GM21786 (cell line): ENCODE results near the gene TMEM185B.
"Not testable (repeated sequence)": the region's sequence is repeated elsewhere in the genome, so short reads cannot be mapped to it uniquely, and the experiment has no call there.

Experiments
- ATAC-seq: cut with Tn5 transposase; IDR thresholded peaks from one replicate; pipeline ENCODE4 v1.9.1; 2021; ENCODE audit not compliant: unreplicated experiment

The TMEM185B gene

DNA sequence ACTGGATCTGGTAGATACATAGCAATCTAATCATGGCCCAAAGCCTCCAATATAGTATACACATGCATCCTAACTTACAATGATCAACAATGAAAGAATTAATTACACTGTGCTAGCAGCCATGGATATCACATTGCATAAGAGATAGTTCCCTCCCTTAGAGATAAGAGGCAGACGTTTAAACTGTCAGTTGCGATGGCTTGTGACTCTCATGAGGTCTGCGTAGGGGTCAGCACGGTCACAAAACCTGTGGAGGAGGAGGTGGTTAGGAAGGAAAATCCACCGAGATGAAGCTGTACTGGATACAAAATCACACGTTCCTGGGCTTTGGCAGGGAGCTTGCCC, 28.7 kb upstream of the TMEM185B start:
- no peak for ATAC-seq

DNA sequence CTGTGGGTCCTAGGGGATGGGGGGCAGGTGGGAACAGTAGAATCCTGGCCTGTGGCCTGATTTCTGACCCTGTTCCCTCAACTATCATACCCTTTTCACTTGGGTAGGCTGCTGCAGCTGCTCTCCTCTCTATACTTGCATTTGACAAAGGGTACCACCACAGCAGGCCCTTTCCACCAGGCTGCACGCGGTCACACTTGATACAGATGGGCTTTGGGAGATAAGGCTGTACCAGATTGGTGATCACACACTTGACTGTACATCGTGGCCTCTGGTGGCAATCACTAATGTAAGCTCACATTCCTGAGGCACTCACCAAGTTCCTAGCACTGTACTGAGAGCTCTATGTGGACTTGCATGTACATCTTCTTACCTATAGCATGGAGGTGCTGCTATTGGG, 27.9 kb upstream of the TMEM185B start:
- no peak for ATAC-seq

DNA sequence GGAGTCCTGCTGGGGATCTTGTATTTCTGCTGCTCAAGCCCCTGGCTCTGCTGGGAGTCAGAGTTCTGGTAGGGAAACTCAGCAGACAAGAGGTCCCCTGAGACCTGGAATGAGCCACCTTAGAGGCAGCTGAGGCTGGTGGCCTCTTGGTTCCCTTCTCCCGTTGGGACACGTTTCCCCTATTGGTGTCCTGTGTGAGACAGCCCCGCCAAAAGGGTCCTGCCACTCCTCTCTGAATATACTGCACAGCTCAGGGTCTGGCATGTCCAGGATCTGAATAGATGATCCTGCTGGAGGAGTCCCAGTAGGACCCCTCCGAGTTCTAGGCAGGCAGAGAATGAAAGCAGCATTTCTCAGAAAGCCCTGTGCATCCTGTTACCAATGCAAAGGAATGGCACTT, 27.4 kb upstream of the TMEM185B start:
- no peak for ATAC-seq

DNA sequence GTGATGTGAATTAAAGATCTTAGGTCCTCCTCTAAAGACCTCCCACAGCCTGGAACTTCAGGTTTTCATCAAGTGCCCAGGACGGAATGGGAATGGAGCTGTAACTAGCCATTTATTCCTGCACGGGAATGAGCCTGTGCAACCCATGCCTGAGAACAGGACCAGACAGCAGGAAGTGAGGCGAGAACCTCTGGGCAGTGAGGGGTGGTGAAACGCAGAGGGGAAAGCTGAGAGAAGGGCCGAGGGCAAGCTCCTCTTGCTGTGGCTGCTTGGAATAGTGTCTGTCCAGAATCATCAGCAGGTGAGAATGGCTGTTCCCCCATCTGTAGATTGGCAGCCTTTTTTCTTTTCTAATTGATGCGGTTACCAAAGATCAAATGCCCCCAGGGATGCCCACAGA, 24.7 kb upstream of the TMEM185B start:
- no peak for ATAC-seq

DNA sequence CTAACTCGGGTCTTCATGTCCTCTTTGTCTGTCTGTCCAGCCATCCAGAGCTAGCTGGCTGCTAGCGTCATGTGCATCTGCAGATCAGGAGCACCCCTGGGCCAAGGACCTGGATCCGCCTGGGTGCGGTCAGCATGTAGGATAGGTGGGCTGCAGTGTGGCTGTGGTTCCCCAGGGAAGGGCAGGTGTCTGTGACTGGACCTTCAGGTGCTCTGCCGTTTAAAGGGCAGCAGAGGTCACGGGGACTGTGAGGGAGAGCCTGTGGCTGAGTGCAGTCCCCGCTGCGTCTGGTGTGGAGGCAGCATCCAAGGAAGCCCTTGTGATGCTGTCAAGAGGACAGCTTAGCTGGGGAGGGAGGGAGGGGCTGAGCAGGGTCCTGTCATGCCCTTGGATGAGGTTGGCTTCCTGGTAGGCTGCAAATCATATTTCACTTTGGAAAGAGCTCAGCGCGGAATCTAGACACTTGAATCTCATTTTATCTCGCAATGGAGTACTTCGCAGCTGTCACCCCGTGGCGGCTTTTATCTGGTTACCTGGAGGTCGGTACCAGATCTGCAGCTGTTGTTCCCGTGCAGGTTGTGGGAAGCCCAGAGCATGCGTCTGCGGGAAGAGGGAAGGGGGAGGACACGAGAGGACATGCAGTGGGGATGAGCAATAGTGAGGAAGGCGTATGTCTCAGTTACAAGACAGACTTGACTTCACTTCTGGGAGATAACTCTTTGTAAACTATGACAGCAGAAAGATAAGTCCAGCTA, 23.5 kb upstream of the TMEM185B start:
- no peak for ATAC-seq

DNA sequence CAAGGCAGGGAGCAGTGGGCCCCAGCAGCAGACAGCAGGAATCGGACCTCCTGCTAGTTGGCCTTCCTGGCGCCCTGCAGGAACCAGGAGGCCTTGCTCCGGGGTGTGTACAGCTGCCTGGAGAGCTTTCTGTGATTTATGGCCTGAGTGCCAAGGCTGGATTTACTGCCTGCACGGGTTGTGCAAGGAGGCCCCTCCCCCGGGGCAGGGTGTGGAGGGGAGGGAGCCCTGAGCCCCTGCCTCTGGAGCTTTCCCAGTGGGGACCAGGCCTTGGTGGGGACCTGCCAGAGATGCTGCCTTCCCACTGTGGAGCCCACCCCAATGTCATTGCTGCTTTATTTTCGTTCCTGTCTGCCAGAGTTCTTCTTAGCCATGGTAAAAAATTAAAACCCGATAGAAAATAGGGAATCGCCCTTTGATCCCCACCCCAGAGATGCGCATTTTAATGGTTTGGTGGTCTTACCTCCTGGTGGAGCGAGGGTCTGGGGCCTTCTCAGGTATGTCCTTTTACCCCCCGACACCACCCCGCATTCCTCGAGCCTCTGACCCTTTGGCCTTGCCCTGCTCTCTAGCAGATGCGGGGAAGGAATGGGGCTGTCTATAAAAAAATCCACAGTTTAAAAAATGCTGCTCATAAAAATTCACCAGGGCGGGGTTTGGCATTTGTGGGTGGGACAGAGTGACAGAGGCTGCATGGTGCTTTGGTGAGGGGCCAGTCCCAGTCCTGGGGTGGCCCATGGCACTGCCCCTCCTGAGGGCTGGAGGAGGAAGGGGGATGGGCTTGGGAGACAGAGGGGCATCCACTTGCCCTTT, 22.5 kb upstream of the TMEM185B start:
- ATAC-seq, result no peak

DNA sequence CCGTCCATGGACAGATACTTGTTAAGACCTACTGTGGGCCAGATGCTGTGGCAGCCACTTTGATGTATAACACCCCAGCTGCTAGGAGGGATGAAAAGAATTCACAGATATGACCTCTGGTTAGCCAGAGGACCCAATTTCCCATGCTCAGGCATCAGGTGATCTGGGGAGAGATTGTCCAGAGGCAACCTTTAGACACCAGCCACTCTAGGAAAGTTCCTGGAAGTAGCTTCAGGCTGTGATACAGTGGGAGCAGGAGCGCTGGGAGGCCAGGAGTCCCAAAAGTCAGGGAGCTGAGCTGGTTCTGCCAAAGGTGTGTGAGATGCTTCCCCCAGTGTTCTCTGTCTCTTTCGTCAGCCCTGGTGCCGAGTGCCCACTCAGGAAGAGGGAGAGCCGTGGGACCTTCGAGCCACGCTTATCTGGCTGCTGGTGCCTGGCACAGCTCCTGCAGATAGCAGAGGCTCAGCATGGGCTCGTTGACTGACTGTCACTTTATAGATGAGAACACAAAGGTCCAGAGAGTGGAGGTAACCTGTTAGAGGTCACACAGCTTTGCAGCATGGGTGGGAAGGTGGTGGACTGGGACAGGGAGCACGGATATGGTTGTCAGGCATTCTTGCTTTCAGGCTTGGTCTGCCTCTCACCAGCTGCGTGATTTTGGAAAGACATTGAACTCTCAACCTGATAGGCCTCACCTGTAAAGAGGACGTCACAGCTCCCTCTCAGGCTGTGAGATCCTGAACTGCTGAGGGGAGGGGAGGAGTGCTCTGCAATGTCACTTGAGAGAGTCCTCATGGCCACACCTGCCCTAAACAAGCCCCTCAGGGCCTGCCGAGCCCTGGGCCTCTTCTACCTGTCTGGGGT, 21.7 kb upstream of the TMEM185B start:
- no peak for ATAC-seq

DNA sequence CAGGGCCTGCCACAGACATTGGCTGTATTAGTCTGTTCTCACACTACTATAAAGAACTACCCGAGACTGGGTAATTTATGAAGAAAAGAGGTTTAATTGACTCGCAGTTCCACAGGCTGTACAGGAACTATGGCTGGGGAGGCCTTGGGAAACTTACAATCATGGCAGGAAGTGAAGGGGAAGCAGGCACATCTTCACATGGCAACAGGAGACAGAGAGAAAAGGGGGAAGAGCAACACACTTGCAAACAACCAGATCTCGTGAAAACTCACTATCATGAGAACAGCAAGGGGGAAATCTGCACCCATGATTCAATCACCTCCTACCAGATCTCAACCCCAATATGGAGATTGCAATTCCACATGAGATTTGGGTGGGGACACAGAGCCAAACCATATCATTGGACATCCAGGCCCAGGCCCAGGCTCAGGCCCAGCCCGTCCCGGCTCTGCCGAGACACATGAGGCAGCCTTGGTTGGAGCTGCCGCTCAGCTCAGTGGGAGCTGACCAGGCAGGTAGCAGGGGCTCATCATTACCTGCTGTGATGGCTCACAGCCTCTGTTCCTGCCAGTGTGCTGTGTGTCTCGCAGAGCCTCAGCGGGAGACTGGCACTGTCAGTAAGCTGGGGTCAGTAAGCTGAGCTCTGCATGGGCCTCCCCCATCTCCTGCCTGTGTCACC, 20.8 kb upstream of the TMEM185B start:
- no peak for ATAC-seq

DNA sequence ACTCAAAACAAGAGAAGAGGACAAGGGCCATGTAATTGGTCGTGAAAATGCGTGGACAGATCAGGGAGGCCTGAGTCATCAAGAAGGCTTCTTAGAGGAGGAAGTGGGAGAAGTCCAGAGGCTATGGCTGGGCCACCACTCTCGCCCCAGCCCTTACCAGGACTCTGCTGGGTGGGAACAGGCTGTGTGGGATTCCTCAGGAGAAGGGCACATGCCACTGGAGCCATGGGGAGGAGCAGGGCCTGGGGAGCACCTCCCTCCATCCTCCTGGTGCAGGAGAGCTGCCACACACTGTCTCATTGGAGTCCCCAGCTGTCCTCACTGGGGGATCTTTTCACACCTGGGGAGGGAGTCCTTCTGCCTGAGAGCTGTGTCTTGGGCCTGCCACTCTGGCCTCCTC, 20.0 kb upstream of the TMEM185B start:
- no peak for ATAC-seq

DNA sequence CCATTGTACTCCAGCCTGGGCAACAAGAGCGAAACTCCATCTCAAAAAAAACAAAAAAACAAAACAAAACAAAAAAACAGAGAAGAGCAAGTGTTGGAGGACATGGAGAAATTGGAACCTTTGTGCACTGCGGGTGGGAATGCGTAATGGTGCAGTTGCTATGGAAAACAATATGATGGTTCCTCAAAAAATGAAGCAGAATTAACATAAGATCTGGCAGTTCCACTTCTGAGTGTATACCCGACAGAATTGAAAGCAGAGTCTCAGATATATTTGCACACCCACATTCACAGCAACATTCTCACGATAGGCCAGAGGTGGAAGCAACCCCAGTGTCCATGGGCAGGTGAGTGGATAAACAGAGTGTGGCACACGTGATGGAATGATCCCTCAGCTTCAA, 18.5 kb upstream of the TMEM185B start:
- ATAC-seq, result no peak

DNA sequence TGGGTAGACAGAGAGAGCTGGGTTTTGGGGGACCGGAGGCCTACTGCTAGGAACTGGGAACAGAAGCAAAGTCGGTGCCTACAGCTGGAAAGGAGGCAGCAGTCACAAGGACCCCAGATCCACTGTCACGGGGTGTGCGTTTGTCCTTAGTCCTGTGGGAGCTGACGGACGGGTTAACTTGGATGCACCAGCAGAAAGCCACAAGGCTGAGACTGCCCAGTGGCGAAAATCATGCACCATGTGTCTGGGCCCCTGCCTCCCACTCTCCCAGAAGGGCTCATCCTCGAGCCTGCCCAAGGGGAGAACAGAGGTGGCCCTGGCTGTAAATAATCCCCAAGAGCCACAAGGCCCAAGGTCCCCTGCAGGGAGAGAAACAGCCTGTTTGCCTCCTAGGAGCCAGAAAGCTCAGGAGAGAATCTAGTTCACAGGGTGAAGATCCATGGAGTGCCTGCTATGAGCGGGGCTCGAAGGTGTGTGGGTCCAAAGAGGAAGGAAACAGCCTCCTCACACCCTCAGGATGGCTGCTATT, 17.8 kb upstream of the TMEM185B start:
- no peak for ATAC-seq

DNA sequence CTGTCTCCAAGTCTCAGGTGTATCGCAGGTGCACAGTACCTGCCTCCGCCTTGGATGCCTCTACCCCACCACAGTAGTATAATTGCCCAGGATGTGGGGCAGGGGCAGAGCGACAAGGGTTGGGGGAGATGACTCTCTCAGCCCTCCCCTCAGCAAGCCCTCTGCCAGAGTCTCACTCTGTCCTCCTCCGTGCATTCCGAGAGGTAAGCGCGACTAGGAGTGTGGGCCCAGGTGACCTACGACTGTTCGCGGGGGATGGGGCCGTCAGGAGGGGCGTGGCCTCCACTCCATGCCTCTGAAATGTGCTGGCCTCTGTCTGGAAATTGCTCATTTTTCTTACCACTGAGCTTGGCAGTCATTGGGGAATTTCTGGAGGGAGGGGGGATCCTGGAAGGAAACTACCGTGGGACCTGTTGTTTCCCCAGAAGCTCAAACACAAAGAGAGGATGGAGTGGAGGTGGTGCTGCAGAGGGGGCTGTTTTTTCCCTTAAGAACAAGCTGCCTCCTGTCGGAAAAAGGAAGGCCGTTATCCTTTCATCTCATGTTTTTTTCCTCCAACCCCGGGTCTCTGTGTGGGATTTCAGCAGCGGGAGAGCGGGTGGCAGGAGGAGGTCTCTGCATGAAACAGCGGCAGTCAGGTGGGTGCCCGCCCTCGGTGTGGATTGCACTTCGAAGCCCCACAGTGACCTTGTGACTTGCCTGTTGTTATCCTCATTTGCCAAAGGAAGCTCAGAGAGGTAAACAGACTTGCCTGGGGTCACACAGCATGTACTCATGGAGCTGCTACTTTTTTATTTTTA, 16.5 kb upstream of the TMEM185B start:
- no peak for ATAC-seq

DNA sequence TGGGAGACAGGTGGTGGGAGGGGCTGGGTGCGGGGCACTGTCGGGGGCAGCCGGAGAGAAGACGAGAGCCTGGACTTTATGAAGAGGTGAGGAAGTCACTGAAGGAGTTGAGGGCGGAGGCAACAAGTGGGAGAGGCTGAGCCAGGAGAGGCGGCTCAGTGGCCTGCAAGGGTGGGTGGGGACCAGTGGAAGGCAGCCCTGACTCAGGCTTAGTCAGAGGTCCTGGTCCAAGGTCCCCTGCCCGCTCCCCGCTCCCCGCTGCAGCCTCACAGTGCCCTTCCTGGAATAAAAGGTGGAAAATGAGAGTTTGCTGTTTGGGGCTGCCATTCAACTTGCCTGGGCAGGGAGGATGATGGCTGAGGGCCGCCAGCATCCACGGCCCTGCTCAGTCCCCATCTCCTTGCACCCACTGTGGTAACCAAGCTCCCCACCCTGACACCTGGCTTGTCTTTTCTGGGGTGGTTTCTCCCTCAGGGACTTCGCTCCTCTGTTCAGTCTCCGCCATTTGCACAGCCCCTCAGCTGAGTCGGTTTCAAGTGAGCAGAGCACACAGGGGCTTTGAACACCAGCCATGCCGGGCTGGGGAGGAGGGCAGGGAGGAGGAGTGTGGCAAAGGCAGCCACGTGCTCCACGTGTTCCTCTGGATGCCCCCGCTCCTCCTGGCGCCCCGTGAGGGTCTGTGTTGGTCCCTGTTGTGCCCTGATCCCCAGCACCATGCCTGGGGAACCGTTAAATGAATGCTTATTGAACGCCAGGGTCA, 15.7 kb upstream of the TMEM185B start:
- no peak for ATAC-seq

DNA sequence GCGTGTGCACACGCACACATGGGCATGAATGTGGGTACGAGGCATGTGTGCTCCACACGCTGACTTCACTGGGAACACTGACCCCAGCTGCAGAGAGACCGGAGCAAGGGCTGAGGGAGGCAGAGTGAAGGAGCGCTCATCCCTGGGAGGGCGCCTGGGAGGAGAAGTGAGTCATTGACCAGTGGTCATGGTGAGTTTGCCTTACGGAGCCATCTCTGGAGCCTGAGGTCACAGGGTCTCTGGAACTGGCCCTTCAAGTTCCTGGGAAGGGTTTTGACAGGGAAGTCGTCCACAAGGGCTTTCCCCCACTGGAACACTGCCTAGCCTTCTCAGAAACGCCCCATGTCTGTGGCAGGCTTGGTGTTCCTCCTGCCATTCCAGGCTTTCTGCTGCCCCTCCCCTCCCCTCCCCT, 14.3 kb upstream of the TMEM185B start:
- ATAC-seq, result no peak

DNA sequence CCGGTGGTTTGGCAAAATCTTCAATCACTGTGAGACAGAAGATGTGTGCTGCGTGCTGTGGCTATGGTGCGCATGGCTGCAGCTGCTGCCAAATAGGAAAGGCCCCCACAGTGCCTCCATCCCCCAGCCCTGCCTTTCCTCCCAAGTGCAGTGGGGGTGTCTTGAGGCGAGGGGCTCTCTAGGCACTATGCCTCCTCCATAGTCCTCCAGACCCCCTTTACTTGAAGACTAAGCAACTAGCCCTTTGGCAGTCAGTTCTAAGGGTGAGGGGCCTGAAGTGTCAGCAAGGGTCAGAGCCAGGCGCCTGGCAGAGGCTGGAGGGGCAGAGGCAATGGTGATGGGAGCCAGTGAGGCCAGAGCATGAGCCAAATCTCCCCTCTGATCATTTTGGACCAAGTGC, 13.6 kb upstream of the TMEM185B start:
- ATAC-seq, result no peak

DNA sequence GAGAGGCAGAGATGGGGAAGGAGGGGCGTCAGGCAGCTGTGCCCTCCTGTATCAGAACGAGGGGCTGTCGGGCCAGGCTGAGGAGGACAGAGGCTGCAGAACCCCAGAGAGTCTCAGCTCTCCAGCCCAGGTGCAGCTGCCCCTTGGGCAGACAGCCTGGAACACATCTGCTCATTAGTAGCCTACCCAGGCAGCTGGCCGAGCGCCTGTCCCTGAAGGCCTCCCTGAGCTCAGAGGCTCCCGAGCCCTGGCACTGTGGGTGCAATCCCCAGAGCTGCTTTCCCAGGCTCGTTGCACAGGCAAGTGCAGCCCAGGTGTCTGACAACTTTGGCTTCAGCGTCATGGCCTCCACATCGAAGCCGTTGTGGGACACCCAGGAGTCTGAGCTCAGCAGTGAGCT, 13.1 kb upstream of the TMEM185B start:
- ATAC-seq, result no peak

DNA sequence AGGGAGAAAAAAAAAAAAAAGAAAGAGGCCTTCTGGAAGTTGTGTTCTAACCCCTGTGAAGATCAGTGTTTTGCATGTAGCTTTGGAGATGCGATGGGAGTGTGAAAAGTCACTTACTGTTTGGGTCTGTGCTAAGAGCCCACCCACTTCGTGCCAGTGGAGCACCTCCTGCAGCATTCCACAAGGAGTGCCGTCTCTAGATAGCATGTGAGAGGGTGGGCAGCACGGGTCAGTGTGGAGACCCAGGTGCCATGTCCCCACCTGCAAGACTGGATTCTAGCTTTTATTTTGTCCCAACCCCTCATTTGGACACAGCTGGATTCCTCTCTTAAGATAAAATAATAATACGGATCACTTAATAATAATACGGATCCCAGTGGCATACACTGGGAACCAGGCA, 12.5 kb upstream of the TMEM185B start:
- no peak for ATAC-seq

DNA sequence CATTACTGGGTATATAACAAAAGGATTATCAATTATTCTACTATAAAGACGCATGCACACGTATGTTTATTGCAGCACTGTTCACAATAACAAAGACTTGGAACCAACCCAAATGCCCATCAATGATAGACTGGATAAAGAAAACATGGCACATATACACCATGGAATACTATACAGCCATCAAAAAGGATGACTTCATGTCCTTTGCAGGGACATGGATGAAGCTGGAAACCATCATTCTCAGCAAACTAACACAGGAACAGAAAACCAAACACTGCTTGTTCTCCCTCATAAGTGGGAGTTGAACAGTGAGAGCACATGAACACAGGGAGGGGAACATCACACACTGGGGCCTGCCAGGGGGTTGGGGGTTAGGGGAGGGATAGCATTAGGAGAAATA, 12.0 kb upstream of the TMEM185B start:
- ATAC-seq, result not testable (repeated sequence)

DNA sequence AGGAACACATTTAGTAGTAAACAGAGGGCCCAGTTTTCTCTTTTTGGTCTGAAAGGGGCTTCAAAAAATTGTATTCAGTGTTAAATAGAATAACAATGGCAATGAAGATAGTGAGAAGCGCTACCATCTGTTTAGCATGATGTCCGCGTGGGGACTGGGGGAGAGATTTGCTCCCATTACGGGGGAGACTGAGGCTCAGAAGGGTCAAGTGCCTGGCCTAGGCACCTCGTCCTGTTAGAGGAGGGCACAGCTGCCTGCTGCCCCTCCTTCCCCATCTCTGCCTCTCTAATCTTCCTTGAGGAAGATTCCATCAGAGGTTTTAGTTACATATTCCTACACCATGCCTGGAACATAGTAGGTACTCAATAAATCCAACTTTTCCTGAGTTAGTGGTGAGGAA, 10.1 kb upstream of the TMEM185B start:
- ATAC-seq, result no peak
